Skeletal muscle cell (primary cell): ENCODE results near the gene MRPS33.
"Not testable (repeated sequence)": the region's sequence is repeated elsewhere in the genome, so short reads cannot be mapped to it uniquely, and the experiment has no call there.

Experiments
- DNase-seq: peaks from one replicate; pipeline ENCODE4 v3.0.0-alpha.2; 2010; ENCODE audit warnings: low read depth
- H3K4me3 ChIP-seq: 2 replicates; pipeline ENCODE4 v1.5.1; 2011; ENCODE audit warnings: low read depth, mild to moderate bottlenecking, control low read depth, low read length, moderate library complexity

Gene MRPS33

GRCh38 chr7:141014524-141015395 lies at the start of gene MRPS33:
Gene MRPS33 (minus strand): TSS chr7:141014952. CDS start chr7:141010633, 4,319 bp downstream.
- peak; percentile 81 for DNase-seq
- H3K4me3 ChIP-seq = peak within 1 kb of the TSS; percentile 73

- no peak overlapping the region for H3K4me3 ChIP-seq
- DNase-seq = no peak
These were observed 43.0 kb upstream of the MRPS33 start for GRCh38 chr7:141057788-141058187.

GRCh38 chr7:141055146-141055545 lies 40.4 kb upstream of the MRPS33 start:
- DNase-seq = no peak
- H3K4me3 ChIP-seq = no peak overlapping the region

GRCh38 chr7:141053626-141054025 lies 38.9 kb upstream of the MRPS33 start:
- DNase-seq = no peak
- no peak overlapping the region for H3K4me3 ChIP-seq

- no peak overlapping the region for H3K4me3 ChIP-seq
- DNase-seq = no peak
These were observed 31.3 kb upstream of the MRPS33 start for GRCh38 chr7:141045842-141046620.

GRCh38 chr7:141045126-141045841 lies 30.5 kb upstream of the MRPS33 start:
- no peak overlapping the region for H3K4me3 ChIP-seq
- no peak for DNase-seq

- no peak for DNase-seq
- no peak overlapping the region for H3K4me3 ChIP-seq
These were observed 28.9 kb upstream of the MRPS33 start for GRCh38 chr7:141043616-141044015.

- H3K4me3 ChIP-seq = no peak overlapping the region
- DNase-seq = no peak
These were observed 27.8 kb upstream of the MRPS33 start for GRCh38 chr7:141042222-141043193.

- H3K4me3 ChIP-seq = no peak overlapping the region
- DNase-seq = no peak
These were observed 24.6 kb upstream of the MRPS33 start for GRCh38 chr7:141039376-141039775.

GRCh38 chr7:141038100-141038499 lies 23.3 kb upstream of the MRPS33 start:
- not testable (repeated sequence) for DNase-seq, H3K4me3 ChIP-seq

- H3K4me3 ChIP-seq, DNase-seq: not testable (repeated sequence)
These were observed 18.0 kb upstream of the MRPS33 start for GRCh38 chr7:141032539-141033323.

- DNase-seq = no peak
- no peak overlapping the region for H3K4me3 ChIP-seq
These were observed 14.0 kb upstream of the MRPS33 start for GRCh38 chr7:141028767-141029166.

GRCh38 chr7:141027043-141027442 lies 12.3 kb upstream of the MRPS33 start:
- DNase-seq = no peak
- H3K4me3 ChIP-seq = no peak overlapping the region

GRCh38 chr7:141024668-141025067 lies 9.9 kb upstream of the MRPS33 start:
- DNase-seq = no peak
- no peak overlapping the region for H3K4me3 ChIP-seq

GRCh38 chr7:141023295-141023694 lies 8.5 kb upstream of the MRPS33 start:
- no peak overlapping the region for H3K4me3 ChIP-seq
- DNase-seq = no peak

GRCh38 chr7:141017555-141017954 lies 2.8 kb upstream of the MRPS33 start:
- no peak for DNase-seq
- no peak overlapping the region for H3K4me3 ChIP-seq

GRCh38 chr7:141016349-141016748 lies 1.6 kb upstream of the MRPS33 start:
- DNase-seq = no peak
- no peak overlapping the region for H3K4me3 ChIP-seq

- peak overlapping the region; percentile 73 for H3K4me3 ChIP-seq
- no peak for DNase-seq
These were observed 628 bp downstream of the MRPS33 start for GRCh38 chr7:141014125-141014523.
